LNCaP clone FGC (cell line): Measurements from ENCODE around the gene LAMA4.

Source experiments
- DNase-seq: peaks from one replicate; pipeline ENCODE4 v3.0.0-alpha.2; 2011; ENCODE audit warnings: low read depth
- H3K4me3 ChIP-seq: 2 replicates; pipeline ENCODE4 v1.5.1; 2011; ENCODE audit warnings: mild to moderate bottlenecking, low read depth, low read length, control low read depth
- CTCF ChIP-seq: IDR thresholded peaks from 2 replicates; pipeline ENCODE4 v1.5.1; 2012; ENCODE audit warnings: mild to moderate bottlenecking; ENCODE audit not compliant: control insufficient read depth, insufficient read depth; ENCODE audit errors: extremely low read depth

Gene LAMA4

GRCh38 chr6:112172540-112172939 is 81.8 kb downstream of the LAMA4 start:
- H3K4me3 ChIP-seq: no peak overlapping the region
- TF ChIP-seq CTCF: no peak
- no peak for DNase-seq

GRCh38 chr6:112169541-112169940 is 84.8 kb downstream of the LAMA4 start:
- no peak overlapping the region for H3K4me3 ChIP-seq
- no peak for DNase-seq
- no peak for TF ChIP-seq CTCF

- no peak overlapping the region for H3K4me3 ChIP-seq
- TF ChIP-seq CTCF: peak; percentile 91
- DNase-seq: no peak
Observed at GRCh38 chr6:112163295-112164257, 90.8 kb downstream of the LAMA4 start.

- no peak overlapping the region for H3K4me3 ChIP-seq
- TF ChIP-seq CTCF: no peak
- DNase-seq: no peak
Observed at GRCh38 chr6:112160745-112161144, 93.6 kb downstream of the LAMA4 start.

- no peak for TF ChIP-seq CTCF
- H3K4me3 ChIP-seq: no peak overlapping the region
- DNase-seq: no peak
Observed at GRCh38 chr6:112156668-112157067, 97.7 kb downstream of the LAMA4 start.

GRCh38 chr6:112155886-112156285 is 98.5 kb downstream of the LAMA4 start:
- DNase-seq: no peak
- no peak overlapping the region for H3K4me3 ChIP-seq
- TF ChIP-seq CTCF: no peak
